HG03378 (cell line): ENCODE data around the gene BCL7B.
"Not testable (repeated sequence)": the region's sequence is repeated elsewhere in the genome, so short reads cannot be mapped to it uniquely, and the experiment has no call there.

Source experiments
- ATAC-seq: cut with Tn5 transposase; IDR thresholded peaks from one replicate; pipeline ENCODE4 v1.9.1; 2021; ENCODE audit warnings: mild to moderate bottlenecking, moderate library complexity; ENCODE audit not compliant: unreplicated experiment

Gene BCL7B

DNA sequence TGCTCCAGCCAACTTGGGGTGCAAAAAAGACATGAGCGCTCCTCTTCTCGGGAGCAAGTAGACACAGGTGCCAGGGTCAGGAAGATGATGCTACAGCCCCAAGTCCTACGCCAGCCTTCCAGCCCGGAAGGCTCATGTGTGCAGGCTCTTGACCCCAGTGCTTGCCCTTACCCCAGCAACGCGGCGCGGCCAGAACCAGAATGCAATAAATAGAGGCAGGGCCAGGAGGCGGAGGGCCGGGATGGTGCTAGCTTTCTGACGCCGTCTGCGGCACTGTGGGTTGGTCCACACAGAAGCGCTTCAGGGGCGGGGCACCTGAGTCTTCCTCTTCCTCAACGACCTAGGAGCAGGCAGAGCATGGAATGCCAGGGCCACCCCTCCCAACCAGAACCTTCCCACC, 20.4 kb downstream of the BCL7B start:
- no peak for ATAC-seq

DNA sequence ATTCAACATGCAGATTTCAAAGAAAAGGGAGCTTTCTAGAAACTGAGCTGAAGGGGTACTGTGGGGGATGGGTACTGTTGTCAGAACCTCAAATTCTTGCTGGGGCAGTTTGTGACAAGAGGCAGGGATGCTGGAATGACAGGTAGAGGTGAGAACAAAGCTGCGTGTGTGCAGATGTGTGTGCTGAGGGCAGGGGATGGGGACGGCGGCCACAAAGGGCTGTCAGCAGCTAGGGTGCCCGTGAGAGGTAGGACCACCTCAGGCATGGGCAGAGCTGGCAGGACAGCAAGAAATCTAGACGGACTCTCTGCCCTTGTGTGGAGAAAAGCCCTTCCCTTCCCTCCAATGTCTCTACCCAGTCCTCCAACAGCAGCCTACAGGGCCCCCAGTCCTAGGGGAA, 21.0 kb downstream of the BCL7B start:
- no peak for ATAC-seq

DNA sequence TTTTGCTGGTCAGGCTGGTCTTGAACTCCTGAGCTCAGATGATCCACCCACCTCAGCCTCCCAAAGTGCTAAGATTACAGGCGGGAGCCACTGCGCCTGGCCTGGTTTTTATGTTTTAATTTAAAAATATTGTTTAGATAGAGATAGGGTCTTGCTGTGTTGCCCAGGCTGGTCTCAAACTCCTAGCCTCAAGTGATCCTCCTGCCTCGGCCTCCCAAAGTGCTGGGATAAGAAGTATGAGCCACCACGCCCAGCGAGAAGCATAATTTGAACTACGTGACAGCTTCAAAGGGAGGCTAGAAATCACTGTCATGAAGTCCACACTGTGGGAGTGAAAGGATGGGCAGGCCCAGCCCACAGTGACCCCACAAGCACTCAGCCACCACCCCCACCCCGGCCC, 21.6 kb downstream of the BCL7B start:
- not testable (repeated sequence) for ATAC-seq

DNA sequence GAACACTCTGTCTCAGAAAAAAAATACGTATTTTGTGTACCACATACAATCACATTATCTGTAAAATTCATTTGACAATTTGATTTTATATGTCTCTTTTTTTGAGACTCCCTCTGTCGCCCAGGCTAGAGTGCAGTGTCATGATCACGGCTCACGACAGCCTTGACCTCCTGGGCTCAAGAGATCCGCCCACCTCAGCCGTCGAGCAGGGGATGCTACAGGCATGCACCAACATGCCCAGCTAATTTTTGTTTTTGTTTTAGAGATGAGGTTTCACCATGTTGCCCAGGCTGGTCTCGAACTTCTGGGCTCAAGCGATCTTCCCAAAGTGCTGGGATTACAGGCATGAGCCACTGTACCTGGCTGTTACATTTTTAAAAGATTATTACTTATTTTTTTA, 23.7 kb downstream of the BCL7B start:
- ATAC-seq, result no peak

DNA sequence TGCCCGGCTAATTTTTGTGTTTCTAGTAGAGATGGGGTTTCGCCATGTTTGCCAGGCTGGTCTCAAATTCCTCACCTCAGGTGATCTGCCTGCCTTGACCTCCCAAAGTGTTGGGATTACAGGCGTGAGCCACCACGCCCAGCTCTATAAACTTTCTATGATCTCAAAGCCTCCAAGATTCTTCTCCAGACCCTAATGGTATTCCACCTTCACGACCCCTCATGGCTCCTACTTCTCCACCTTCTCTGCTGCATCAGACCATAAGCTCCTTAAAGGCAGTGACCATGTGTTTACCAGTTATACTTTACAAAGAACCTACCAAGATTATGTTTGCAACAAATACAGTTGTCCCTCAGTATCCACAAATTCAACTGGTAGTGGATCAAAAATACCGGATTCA, 25.3 kb downstream of the BCL7B start:
- no peak for ATAC-seq

DNA sequence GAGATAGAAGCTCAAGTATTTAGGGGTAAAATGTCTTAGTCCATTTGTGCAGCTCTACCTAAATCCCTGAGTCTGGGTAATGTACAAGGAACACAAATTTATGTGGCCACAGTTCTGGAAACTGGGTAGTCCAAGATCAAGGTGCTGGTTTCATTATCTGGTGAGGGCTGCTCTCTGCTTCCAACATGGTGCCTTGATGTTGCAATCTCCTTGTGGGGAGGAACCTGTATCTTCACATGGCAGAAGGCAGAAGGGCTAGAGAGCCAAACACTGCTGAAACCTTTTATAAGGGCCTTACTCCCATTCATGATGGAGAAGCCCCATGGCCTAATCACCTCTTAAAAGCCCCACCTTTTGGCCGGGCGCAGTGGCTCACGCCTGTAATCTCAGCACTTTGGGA, 26.7 kb downstream of the BCL7B start:
- ATAC-seq, result no peak

DNA sequence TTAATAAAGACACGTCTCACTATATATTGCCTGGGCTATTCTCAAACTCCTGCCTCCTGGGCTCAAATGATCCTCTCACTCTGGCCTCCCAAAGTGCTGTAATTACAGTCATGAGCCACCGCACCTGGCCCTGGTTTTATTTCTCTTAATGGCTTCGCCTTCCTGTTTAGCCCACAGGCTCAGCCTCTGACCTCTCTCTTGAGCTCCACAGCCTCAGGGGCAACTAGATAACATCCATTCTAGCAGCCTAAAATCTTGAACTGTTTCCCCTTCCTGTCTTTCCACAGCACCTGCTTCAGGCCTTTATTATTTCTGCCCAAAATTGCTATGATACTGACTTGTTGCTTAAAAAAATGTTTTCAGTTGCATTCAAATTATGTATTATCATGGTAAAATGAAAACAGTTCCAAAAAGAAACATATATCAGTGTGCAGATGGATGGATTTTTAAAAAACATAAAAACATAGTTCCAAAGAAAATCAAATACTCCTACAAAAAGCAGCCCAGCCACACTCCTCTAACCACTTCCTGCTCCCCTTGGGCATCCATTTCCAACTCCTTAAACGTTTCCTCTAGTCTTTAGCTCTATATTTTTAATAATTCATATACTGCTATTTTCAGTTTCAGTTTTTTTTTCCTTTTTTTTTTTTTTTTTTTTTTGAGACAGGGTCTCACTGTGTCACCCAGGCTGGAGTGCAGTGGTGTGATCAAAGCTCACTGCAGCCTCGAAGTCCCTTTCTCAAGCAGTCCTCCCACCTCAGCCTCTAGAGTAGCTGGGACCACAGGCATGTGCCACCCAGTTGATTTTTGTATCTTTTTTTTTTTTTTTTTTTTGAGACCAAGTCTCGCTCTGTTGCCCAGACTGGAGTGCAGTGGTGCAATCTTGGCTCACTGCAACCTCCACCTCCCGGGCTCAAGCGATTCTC, 30.3 kb downstream of the BCL7B start:
- ATAC-seq, result no peak

DNA sequence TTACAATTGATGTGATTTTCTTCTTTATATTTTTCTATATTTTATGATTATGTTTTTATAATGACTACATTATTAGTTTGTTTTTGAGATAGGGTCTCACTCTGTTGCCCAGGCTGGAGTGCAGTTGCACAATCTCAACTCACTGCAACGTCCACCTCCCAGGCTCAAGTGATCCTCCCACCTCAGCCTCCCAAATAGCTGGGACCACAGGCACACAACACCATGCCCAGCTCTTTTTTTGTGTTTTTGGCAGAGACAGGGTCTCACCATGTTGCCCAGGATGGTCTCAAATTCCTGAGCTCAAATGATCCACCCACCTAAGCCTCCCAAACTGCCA, 31.4 kb downstream of the BCL7B start:
- not testable (repeated sequence) for ATAC-seq

DNA sequence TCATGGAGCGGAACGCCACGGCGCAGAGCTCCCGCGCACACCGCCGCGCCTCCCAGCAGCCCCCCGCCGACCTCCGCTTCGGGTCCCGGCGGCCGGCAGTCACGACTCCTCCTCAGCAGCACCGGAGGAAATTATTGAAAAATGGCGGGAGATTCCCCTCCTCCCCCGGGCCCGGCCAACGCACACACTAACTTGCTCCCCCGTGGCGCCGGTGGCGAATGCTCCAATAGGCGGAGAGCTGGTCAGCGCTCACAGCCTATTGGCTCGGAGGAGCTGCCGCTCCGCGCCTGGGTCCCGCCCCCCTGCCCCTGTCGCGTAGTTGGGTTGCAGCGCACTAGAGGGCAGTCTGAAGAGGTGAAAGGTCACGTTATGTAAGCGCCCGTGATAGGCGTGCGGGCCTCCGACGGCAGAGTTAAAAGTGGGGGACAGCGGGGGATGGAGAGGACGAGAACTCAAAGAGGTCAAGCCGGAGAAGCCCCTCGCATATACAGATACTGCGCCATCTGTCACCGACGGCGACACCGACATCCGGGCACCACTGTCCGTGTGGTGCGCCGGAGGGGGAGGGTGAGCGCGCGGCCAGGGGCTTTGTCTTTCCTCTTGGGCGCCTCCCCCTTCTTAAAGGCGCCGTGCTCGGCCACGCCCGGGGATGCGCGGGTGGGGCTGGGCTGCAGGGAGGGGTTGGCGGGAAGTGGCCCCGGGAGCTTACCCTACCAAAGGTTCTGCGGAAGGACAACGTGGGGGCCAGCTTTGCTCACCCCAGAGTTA, 35.2 kb downstream of the BCL7B start, which contains the start of gene BAZ1B:
BAZ1B (minus strand) TSS at position 189 of the 768 bp plus-strand sequence. CDS start 360 bp downstream, outside the sequence.
- peak; percentile 71 for ATAC-seq

DNA sequence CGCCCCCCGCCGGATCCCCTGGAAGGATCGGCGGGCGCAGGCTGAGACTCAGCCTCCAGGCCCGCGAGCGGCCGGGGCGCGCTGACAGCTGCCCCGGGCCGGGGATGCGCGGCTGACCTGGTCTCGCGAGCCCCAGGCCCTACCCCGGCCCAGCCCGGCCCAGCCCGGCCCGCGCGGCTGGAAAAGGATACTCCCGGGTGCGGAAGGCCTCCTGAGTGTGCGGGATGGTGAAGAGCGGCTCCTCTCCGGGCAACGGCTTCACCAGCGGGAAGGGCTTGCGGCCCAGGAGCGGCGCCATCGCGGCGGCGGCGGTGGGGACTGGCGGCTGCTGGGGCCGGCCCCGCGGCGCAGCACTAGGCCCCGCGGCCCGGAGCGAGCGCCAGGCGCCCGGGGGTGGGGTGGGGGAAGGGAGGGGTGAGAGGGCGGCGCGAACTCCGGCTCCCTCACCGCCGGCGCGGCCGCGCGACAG, 35.8 kb downstream of the BCL7B start:
- ATAC-seq, result peak; percentile 21

DNA sequence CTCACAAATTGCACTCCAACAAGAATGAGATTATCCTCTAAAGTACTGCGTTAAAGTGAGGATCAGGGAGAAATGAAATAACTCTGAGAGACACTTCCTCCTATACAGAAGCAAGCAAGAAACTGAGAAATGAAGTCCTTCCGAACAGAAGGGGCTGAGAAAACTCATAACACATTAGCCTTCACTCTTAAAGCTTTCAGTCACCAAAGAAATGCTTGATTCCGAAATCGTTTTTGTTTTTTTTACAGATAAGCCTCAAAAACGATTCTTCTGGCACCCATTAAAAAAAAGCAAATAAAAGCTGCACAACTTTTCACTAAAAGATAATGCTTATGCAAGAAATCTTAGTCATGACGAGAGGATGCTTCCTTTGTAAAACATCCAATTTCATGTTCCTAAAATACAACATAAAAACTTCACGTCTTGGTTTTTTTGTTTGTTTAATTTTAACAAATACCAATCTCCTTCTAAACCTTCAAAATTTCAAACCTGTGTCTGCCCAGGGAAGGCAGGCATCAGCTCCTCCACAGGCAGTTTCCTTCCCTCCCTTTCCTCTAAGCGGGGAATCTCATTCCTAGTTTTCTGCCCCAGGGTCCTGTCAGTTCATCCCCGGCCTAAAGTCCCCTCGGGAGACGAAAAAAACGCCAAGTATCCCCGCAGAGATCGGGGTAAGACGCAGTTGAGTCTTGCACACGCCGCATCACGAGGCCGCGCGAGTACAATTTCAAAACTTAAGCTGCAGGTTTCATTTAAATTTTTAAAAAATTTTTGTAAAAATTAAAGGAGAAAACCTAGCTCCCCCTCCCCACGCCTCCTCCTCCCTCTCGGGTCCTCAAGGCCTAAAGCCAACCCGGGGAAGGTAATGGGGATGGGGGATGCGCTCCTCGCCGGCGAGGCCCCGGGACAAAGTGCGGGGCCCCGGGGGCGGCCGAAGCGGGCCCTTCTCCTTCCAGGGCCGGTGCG, 36.5 kb downstream of the BCL7B start:
- ATAC-seq, result no peak

DNA sequence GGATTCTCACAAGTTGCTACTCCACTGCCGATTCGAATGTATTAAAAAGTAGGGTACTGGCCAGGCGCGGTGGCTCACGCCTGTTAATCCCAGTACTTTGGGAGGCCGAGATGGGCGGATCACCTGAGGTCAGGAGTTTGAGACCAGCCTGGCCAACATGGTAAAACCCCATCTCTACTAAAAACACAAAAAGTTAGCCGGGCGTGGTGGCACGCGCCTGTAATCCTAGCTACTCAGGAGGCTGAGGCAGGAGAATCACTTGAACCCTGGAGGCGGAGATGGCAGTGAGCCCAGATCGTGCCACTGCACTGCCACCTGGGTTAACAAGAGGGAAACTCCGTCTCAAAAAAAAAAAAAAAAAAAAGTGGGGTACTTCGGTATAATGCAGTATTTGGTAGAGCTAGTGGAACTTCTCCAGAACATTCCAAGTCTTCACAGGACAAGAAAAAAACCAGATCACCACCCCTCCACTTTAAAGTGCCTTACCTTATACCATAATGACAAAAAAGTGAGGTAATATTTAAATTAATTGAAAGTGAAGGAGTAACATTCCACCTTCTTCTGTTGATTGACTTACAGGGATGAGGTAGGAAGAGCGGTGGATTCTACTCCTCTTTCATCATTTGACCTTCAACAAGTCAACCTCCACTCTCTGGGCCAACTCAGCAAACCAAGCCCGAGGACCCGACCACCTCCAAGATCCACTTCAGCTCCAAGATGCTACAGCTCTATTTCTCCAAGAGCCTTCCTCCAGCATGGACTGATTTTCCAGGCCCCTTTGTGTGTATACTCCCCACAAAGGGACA, 37.4 kb downstream of the BCL7B start:
- ATAC-seq, result no peak

DNA sequence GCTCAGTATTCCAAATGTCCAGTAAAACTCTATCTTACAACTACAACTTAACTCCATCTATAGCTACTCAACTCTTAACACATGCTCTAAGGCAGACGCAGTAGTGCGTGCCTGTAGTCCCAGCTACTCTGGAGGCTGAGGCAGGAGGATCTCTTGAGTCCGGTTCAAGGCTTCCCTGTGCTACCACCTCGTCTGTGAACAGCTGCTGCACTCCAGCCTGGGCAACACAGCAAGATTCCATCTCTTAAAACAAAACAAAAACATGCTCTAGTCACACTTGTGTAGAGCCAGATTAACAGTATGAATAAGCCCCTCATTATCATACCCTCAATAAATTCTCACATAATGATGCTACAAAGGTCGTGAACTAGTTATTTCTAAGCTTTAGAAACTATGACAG, 39.0 kb downstream of the BCL7B start:
- ATAC-seq, result no peak

DNA sequence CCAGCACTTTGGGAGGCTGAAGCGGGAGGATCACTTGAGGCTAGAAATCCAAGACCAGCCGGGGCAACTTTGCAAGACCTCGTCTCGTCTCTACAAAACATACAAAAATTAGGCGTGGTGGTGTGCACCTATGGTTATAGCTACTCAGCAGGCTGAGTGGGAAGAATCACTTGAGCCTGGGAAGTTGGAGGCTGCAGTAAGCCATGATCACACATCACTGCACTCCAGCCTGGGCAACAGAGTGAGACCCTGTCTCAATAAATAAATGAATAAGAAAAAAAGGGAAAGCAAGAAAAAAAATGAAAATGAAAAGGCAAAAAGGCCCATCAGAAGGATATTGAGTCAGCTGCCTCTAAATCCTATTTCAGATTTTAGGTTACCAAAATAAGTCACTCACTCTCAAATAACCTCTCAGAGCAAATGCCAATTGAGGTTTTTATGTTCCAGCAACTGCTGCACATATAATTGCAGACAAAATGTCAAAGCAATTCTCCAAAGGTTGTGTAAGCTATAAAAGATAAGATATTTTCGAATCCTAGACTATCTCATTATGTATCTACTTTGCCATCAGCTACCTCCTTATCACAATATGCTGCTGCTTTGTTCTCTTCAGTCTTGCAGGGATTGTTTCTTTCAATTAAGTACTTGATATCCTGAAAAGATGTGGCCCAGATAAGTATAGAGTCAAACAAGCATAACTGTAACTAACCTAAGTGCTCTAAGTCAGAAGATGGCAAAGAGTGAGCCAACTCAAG, 40.1 kb downstream of the BCL7B start:
- no peak for ATAC-seq

DNA sequence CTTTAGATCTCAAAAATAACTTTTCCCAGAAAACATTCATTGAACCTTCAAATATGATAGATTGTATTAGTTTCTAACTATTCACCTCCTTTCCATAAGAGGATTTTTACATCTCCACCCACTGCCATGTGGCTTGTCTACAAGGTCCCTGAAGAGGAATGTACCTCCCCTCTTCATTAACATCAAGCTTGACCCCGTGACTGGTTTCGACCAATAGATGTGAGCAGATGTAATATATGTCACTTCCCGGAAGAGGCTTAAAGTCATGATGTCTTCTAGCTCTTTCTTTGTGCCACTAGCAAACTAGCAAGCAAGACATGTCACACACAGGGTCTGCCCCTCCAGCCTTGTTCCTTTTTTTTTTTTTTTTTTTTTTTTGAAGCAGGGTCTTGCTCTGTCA, 42.3 kb downstream of the BCL7B start:
- ATAC-seq, result no peak

DNA sequence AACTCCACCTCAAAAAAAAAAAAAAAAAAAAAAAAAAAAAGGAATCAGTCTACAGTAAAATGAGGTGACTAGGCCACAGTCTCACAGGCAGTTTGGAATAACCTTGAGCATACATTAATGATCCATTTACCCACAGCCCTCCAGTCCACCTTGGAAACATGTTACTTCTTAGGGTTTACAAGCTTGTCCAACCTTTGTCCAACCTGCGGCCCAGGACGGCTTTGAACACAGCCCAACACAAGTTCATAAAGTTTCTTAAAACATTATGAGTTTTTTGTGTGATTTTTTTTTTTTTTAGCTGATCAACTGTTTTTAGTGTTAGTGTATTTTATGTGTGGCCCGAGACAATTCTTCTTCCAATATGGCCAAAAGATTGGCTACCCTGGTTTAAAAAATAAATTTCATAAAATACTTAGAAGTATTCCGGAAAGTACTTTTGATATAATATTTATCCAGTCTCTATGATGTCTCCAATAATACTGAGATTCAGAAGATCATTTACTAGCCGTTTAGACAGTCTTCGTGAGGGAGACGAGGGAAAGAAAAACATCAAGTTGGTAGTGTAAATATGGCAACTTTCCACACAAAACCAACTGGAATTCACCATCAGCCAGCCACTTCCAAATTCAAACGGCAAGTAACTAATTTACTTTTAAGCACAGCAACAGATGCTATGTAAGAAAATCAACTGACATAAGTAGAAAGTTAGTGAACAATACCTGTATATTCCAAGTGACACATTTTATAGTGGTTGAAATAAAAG, 45.3 kb downstream of the BCL7B start:
- no peak for ATAC-seq

DNA sequence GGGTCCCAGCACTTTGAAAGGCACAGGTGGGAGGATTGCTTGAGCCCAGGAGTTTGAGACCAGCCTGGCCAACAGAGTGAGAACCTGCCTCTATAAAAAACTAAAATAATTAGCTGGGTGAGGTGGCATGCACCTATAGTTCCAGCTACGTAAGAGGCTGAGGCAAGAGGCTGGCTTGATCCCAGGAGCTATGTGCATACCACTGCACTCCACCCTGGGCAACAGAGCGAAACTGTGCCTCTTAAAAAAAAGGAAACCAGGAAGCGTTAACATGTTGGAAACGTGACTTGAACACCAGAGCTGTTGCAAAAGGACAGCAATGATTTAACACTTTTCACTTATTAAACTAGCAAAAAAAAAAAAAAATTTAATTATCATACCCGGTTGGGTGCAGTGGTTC, 48.0 kb downstream of the BCL7B start:
- no peak for ATAC-seq

DNA sequence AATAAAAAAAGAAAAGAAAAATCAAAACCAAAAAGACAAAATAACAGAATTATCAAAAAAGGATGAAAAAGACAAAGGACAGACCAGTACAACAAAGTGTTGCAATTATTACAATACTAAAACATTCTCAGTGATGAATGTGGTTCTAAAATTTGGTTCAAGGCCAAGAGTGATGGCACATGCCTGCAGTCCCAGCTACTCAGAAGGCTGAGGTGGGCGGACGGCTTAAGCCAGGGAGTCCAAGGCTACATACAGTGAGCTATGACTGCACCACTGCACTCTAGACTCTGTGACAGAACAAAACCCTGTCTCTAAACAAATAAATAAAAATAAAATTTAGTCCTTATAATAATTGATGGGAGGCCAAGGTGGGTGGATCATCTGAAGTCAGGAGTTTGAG, 49.9 kb downstream of the BCL7B start:
- ATAC-seq, result no peak

DNA sequence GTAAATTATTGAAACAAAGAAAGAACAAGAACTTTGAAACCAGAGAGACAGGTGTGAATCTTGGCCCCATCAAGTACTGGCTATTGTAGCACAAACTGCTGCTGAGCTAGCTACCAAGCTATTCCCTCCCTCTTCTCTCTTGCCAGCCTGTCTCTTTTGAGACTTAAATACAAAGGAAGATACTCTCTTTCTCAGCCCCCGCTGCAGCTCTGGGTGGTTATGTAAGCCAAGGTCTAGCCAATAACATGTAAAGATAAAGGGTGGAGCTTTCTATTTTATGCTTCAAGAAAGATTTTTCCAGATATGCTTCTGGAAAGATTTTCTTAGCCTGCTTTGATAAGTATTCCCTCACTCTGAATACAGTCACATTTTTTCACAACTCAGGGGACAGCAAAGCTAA, 52.6 kb downstream of the BCL7B start:
- no peak for ATAC-seq
